DOHH2 (cell line): ENCODE results near the gene KCNJ14.

ENCODE experiments used
- H3F3A ChIP-seq: fragments of 200-600 bp; sonication (generic), shearing (Covaris generic); 2 replicates; pipeline ENCODE4 v1.6.0; 2016; ENCODE audit warnings: antibody characterized with exemption, mild to moderate bottlenecking; ENCODE audit not compliant: control insufficient read depth, insufficient read depth
- H3K27ac ChIP-seq: fragments of 200-600 bp; sonication (generic); 2 replicates; pipeline ENCODE4 v1.5.1; 2014; ENCODE audit warnings: low read depth, mild to moderate bottlenecking, low read length, moderate library complexity
- H3K27me3 ChIP-seq: fragments of 200-600 bp; sonication (generic); 2 replicates; pipeline ENCODE4 v1.6.1; 2014; ENCODE audit warnings: mild to moderate bottlenecking, low read length, mixed read lengths; ENCODE audit not compliant: control insufficient read depth
- H3K36me3 ChIP-seq: fragments of 200-600 bp; sonication (generic); 2 replicates; pipeline ENCODE4 v1.6.1; 2014; ENCODE audit warnings: mild to moderate bottlenecking, low read length, moderate library complexity, mixed read lengths; ENCODE audit not compliant: control insufficient read depth
- H3K4me1 ChIP-seq: fragments of 200-600 bp; sonication (generic); 2 replicates; pipeline ENCODE4 v1.6.1; 2014; ENCODE audit warnings: mild to moderate bottlenecking, low read length, mixed read lengths; ENCODE audit not compliant: control insufficient read depth
- H3K4me2 ChIP-seq: fragments of 200-600 bp; sonication (generic); 2 replicates; pipeline ENCODE4 v1.6.0; 2014; ENCODE audit warnings: mild to moderate bottlenecking, low read length, moderate library complexity
- H3K4me3 ChIP-seq: fragments of 200-600 bp; sonication (generic); 2 replicates; pipeline ENCODE4 v1.5.1; 2014; ENCODE audit warnings: mild to moderate bottlenecking, low read length, mixed read lengths
- H3K79me2 ChIP-seq: fragments of 200-600 bp; sonication (generic); 2 replicates; pipeline ENCODE4 v1.6.1; 2014; ENCODE audit warnings: mild to moderate bottlenecking, low read length, mixed read lengths; ENCODE audit not compliant: control insufficient read depth
- H3K9me2 ChIP-seq: fragments of 200-600 bp; sonication (generic); replicated peaks from 2 replicates; pipeline ENCODE4 v1.6.1; 2014; ENCODE audit warnings: mild to moderate bottlenecking, low read length, mixed read lengths; ENCODE audit not compliant: control insufficient read depth
- H3K9me3 ChIP-seq: fragments of 200-600 bp; sonication (generic); 2 replicates; pipeline ENCODE4 v1.6.1; 2014; ENCODE audit warnings: antibody characterized with exemption, low read length, mixed read lengths; ENCODE audit not compliant: control insufficient read depth, insufficient read depth
- H4K20me1 ChIP-seq: fragments of 200-600 bp; sonication (generic); 2 replicates; pipeline ENCODE4 v1.6.0; 2014; ENCODE audit warnings: low read depth, mild to moderate bottlenecking, antibody characterized with exemption, low read length, moderate library complexity; ENCODE audit not compliant: control insufficient read depth, insufficient read depth
- EZH2phosphoT487 ChIP-seq: fragments of 200-600 bp; sonication (generic); IDR thresholded peaks from 2 replicates; pipeline ENCODE4 v1.6.1; 2017; ENCODE audit warnings: borderline replicate concordance, mild to moderate bottlenecking, antibody characterized with exemption, low read length, moderate library complexity, mixed read lengths
- TF ChIP-seq, protein P1 (sequence below): fragments of 200-600 bp; sonication (generic); IDR thresholded peaks from one replicate; pipeline ENCODE4 v1.5.1; 2014; ENCODE audit warnings: antibody characterized with exemption, mild to moderate bottlenecking, low read depth, low read length; ENCODE audit not compliant: poor library complexity, severe bottlenecking

Gene KCNJ14

DNA sequence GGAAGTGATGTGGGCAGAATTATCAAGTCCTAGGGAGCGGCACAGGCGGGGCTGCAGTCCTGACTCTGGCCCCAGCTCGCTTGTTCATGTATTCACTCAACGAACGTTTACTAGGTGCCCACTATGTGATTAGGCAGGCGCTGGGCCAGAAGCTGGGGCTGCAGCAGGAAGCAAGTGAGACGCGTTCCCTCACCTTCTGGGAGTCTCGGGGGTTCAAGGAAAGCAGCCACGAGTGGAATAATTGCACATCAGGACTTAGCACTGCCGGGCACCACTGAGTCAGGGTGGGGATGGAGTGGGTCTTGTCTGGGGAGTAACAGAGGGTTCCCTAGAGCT is 58.7 kb downstream of the KCNJ14 start:
- Histone ChIP-seq H3K79me2 (no peaks in the 10 kb centered on the region), H3K9me2 (no peaks in the 10 kb centered on the region), H4K20me1 (peaks cover 2% of the 10 kb centered on the region; the same call in 1 of the 2 replicates), H3K4me2 (peak overlapping the region; percentile 80), H3F3A (peaks cover 16% of the 10 kb centered on the region), H3K27me3 (peaks cover 9% of the 10 kb centered on the region), H3K36me3 (no peaks in the 10 kb centered on the region), H3K4me1 (peaks cover 32% of the 10 kb centered on the region), H3K9me3 (no peaks in the 10 kb centered on the region), H3K4me3 (peak overlapping the region; percentile 87), H3K27ac (no peak overlapping the region)
- TF ChIP-seq, protein P1, sequence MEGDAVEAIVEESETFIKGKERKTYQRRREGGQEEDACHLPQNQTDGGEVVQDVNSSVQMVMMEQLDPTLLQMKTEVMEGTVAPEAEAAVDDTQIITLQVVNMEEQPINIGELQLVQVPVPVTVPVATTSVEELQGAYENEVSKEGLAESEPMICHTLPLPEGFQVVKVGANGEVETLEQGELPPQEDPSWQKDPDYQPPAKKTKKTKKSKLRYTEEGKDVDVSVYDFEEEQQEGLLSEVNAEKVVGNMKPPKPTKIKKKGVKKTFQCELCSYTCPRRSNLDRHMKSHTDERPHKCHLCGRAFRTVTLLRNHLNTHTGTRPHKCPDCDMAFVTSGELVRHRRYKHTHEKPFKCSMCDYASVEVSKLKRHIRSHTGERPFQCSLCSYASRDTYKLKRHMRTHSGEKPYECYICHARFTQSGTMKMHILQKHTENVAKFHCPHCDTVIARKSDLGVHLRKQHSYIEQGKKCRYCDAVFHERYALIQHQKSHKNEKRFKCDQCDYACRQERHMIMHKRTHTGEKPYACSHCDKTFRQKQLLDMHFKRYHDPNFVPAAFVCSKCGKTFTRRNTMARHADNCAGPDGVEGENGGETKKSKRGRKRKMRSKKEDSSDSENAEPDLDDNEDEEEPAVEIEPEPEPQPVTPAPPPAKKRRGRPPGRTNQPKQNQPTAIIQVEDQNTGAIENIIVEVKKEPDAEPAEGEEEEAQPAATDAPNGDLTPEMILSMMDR: no peak
- TF ChIP-seq EZH2phosphoT487: no peak

DNA sequence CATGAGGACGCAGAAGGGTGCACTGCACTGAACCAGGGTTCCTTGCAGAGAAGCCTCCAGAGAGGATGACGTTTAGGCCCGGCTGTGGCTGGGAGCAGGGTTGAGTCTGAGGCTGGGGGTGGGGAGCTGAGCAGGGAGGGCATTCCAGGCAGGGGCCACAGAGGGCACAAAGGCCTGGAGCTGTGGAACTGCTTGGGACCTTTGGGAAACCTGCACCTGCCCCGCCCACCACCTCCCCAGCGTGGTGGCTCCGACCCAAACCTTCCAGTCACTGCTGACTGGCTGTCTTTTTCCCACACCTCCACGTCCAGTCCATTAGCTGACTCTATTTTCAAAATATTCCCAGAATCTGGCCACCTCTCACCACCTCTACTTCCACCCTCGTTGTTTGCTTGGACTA is 61.2 kb downstream of the KCNJ14 start:
- Histone ChIP-seq H3F3A (peaks cover 16% of the 10 kb centered on the region), H3K4me3 (no peak overlapping the region), H3K9me2 (no peaks in the 10 kb centered on the region), H3K79me2 (no peaks in the 10 kb centered on the region), H3K4me1 (peaks cover 21% of the 10 kb centered on the region), H3K27me3 (peaks cover 9% of the 10 kb centered on the region), H3K27ac (no peak overlapping the region), H3K9me3 (no peaks in the 10 kb centered on the region), H3K4me2 (no peak overlapping the region), H4K20me1 (peaks cover 2% of the 10 kb centered on the region; the same call in 1 of the 2 replicates), H3K36me3 (no peaks in the 10 kb centered on the region)
- TF ChIP-seq, protein P1: no peak
